Tibial nerve (tissue), 4 donors: ENCODE data around the gene CCDC88C.

Source experiments
- EP300 ChIP-seq, 2 donors: sonication (generic); formaldehyde crosslinking; IDR thresholded peaks; one replicate each; pipeline ENCODE4 v1.6.1; 2017; ENCODE audit warnings: antibody characterized with exemption in 2 of 2, mild to moderate bottlenecking in 1 of 2
- TF ChIP-seq, protein P1 (sequence below), 5 experiments: fragments of 200-600 bp in 3 of 5; fragments of 450-650 bp in 2 of 5; sonication (generic) in 3 of 5; IDR thresholded peaks; one replicate each; pipeline ENCODE4 v1.5.1; 2016 to 2019; ENCODE audit warnings: antibody characterized with exemption in 5 of 5, mild to moderate bottlenecking in 3 of 5, moderate library complexity in 2 of 5

GRCh38 chr14:91341751-91342154, 75.9 kb downstream of the CCDC88C start:
- TF ChIP-seq, protein P1, sequence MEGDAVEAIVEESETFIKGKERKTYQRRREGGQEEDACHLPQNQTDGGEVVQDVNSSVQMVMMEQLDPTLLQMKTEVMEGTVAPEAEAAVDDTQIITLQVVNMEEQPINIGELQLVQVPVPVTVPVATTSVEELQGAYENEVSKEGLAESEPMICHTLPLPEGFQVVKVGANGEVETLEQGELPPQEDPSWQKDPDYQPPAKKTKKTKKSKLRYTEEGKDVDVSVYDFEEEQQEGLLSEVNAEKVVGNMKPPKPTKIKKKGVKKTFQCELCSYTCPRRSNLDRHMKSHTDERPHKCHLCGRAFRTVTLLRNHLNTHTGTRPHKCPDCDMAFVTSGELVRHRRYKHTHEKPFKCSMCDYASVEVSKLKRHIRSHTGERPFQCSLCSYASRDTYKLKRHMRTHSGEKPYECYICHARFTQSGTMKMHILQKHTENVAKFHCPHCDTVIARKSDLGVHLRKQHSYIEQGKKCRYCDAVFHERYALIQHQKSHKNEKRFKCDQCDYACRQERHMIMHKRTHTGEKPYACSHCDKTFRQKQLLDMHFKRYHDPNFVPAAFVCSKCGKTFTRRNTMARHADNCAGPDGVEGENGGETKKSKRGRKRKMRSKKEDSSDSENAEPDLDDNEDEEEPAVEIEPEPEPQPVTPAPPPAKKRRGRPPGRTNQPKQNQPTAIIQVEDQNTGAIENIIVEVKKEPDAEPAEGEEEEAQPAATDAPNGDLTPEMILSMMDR (IDR thresholded peaks at IDR 0.05): no peak
- no peak for TF ChIP-seq EP300 (IDR thresholded peaks at IDR 0.05)
